COLO668 (cell line): Measurements from ENCODE around the gene PLEKHG1.

Source experiments
- DNase-seq: peaks from one replicate; lab custom pipeline; 2025; ENCODE audit not compliant: unreplicated experiment; lab: John Stamatoyannopoulos, UW

Gene PLEKHG1

GRCh38 chr6:150588888-150589499 is 10.7 kb upstream of the PLEKHG1 start:
- peak; percentile 15 for DNase-seq

GRCh38 chr6:150589852-150590251 is 9.8 kb upstream of the PLEKHG1 start:
- DNase-seq, result no peak

GRCh38 chr6:150590446-150590845 is 9.2 kb upstream of the PLEKHG1 start:
- DNase-seq, result no peak

GRCh38 chr6:150592377-150592995 is 7.2 kb upstream of the PLEKHG1 start:
- DNase-seq, result no peak

GRCh38 chr6:150593119-150593518 is 6.6 kb upstream of the PLEKHG1 start:
- DNase-seq, result no peak

- no peak for DNase-seq
Measured at GRCh38 chr6:150596439-150596838, 3.2 kb upstream of the PLEKHG1 start.

GRCh38 chr6:150598401-150598800 is 1.3 kb upstream of the PLEKHG1 start:
- no peak for DNase-seq

GRCh38 chr6:150598858-150599198 is 857 bp upstream of the PLEKHG1 start:
- no peak for DNase-seq

- no peak for DNase-seq
Measured at GRCh38 chr6:150600010-150600300, 270 bp downstream of the PLEKHG1 start.

GRCh38 chr6:150600301-150601017 is 774 bp downstream of the PLEKHG1 start:
- DNase-seq, result peak; percentile 82

- no peak for DNase-seq
Measured at GRCh38 chr6:150601439-150601838, 1.8 kb downstream of the PLEKHG1 start.

GRCh38 chr6:150603176-150603575 is 3.5 kb downstream of the PLEKHG1 start:
- DNase-seq, result no peak

- DNase-seq, result no peak
Measured at GRCh38 chr6:150604467-150604866, 4.8 kb downstream of the PLEKHG1 start.

GRCh38 chr6:150605333-150605732 is 5.6 kb downstream of the PLEKHG1 start:
- DNase-seq, result no peak

GRCh38 chr6:150606168-150606591 is 6.5 kb downstream of the PLEKHG1 start:
- DNase-seq, result no peak

GRCh38 chr6:150606647-150607328 is 7.1 kb downstream of the PLEKHG1 start:
- no peak for DNase-seq

- no peak for DNase-seq
Measured at GRCh38 chr6:150607329-150607650, 7.6 kb downstream of the PLEKHG1 start.

- DNase-seq, result no peak
Measured at GRCh38 chr6:150610584-150610983, 10.9 kb downstream of the PLEKHG1 start.

GRCh38 chr6:150613269-150613668 is 13.6 kb downstream of the PLEKHG1 start:
- no peak for DNase-seq

GRCh38 chr6:150615967-150616366 is 16.3 kb downstream of the PLEKHG1 start:
- DNase-seq, result no peak

- no peak for DNase-seq
Measured at GRCh38 chr6:150616586-150616985, 16.9 kb downstream of the PLEKHG1 start.

GRCh38 chr6:150617062-150617461 is 17.4 kb downstream of the PLEKHG1 start:
- DNase-seq, result no peak
